A549 (cell line): ENCODE data around the gene TBC1D10A. TPM values are rescaled to one million over a fixed set of nuclear protein-coding genes. Genes with fewer than 3 reads are reported as not detected.
A peak's percentile ranks its signal among the peaks of the same experiment; 100 is the strongest.

Source experiments
- ATAC-seq, 2 experiments: fragments of 200-7000 bp in 1 of 2; fragments of >200 bp in 1 of 2; cut with Nextera tagmentation in 1 of 2; cut with Tn5 transposase in 1 of 2; 3 replicates each; pipeline versions ENCODE4 v1.8.0 to v1.9.1; 2018 to 2020; ENCODE audit warnings: mild to moderate bottlenecking in 1 of 2, moderate library complexity in 1 of 2
- CTCF ChIA-PET: fragments of 300-600 bp; sonication (Branson Sonifier 250); formaldehyde crosslinking; extraction: SDS; loops from one replicate; lab custom pipeline; 2021; ENCODE audit warnings: antibody characterized with exemption, inconsistent platforms; lab: Yijun Ruan, JAX
- POLR2A ChIA-PET: fragments of 350-600 bp; formaldehyde crosslinking; extraction: SDS; loops from one replicate; lab custom pipeline; 2021; ENCODE audit warnings: antibody characterized with exemption, inconsistent platforms; lab: Yijun Ruan, JAX
- DNase-seq, 2 experiments: peaks; one replicate each; pipeline versions ENCODE4 v3.0.0 to v3.0.0-alpha.2; 2011 to 2016; ENCODE audit warnings: low read depth in 1 of 2, low spot score in 1 of 2
- FAIRE-seq: peaks from 2 replicates; lab custom pipeline; 2011; peaks lifted over from hg19 to GRCh38; lab: Jason Lieb, UNC
- H3K27ac ChIP-seq, 2 experiments: fragments of >200 bp; sonication (Bioruptor Twin); formaldehyde crosslinking; 3 replicates each; pipeline ENCODE4 v1.5.1; 2016 to 2017
- H3K4me1 ChIP-seq: fragments of >200 bp; sonication (Bioruptor Twin); formaldehyde crosslinking; 3 replicates; pipeline ENCODE4 v1.6.1; 2016
- H3K4me2 ChIP-seq: fragments of >200 bp; sonication (Bioruptor Twin); formaldehyde crosslinking; 3 replicates; pipeline ENCODE4 v1.6.1; 2016
- H3K4me3 ChIP-seq: fragments of >200 bp; sonication (Bioruptor Twin); formaldehyde crosslinking; 3 replicates; pipeline ENCODE4 v1.5.1; 2016
- H3K9me3 ChIP-seq: fragments of >200 bp; sonication (Bioruptor Twin); formaldehyde crosslinking; 3 replicates; pipeline ENCODE4 v1.6.1; 2016
- BHLHE40 ChIP-seq: IDR thresholded peaks from 2 replicates; pipeline ENCODE4 v1.6.1; 2012; ENCODE audit warnings: low read depth, low read length, inconsistent platforms
- CBX2 ChIP-seq: fragments of 200-600 bp; sonication (generic); IDR thresholded peaks from 2 replicates; pipeline ENCODE4 v1.6.1; 2016; ENCODE audit warnings: low read depth, mild to moderate bottlenecking, borderline replicate concordance
- CBX8 ChIP-seq: fragments of 200-600 bp; sonication (generic); IDR thresholded peaks from 2 replicates; pipeline ENCODE4 v1.6.1; 2016
- CEBPB ChIP-seq, 2 experiments: fragments of >200 bp in 1 of 2; sonication (Bioruptor Twin) in 1 of 2; formaldehyde crosslinking in 1 of 2; IDR thresholded peaks; 2 replicates each; pipeline ENCODE4 v1.6.1; 2012 to 2016
- E2F6 ChIP-seq: IDR thresholded peaks from 2 replicates; pipeline ENCODE4 v1.6.1; 2012; ENCODE audit warnings: low read depth, borderline replicate concordance
- ELK1 ChIP-seq: fragments of 150-350 bp; IDR thresholded peaks from 2 replicates; pipeline ENCODE4 v1.6.1; 2014; ENCODE audit warnings: low read depth, mild to moderate bottlenecking, low read length
- FOSB ChIP-seq: fragments of 250-450 bp; sonication (Bioruptor Pico); IDR thresholded peaks from 2 replicates; pipeline ENCODE4 v1.5.0; 2020; ENCODE audit warnings: mild to moderate bottlenecking, moderate library complexity
- FOXS1 ChIP-seq: fragments of 250-450 bp; sonication (Bioruptor Pico); IDR thresholded peaks from 2 replicates; pipeline ENCODE4 v1.5.0; 2020; ENCODE audit warnings: mild to moderate bottlenecking, moderate library complexity
- HDAC2 ChIP-seq: fragments of 200-600 bp; sonication (generic); IDR thresholded peaks from 2 replicates; pipeline ENCODE4 v1.6.1; 2016
- HEYL ChIP-seq: fragments of 250-450 bp; sonication (Bioruptor Pico); IDR thresholded peaks from 2 replicates; pipeline ENCODE4 v1.8.0; 2021; ENCODE audit warnings: mild to moderate bottlenecking, moderate library complexity
- HMGXB4 ChIP-seq: fragments of 250-450 bp; sonication (Bioruptor Pico); IDR thresholded peaks from 2 replicates; pipeline ENCODE4 v1.5.0; 2021; ENCODE audit warnings: mild to moderate bottlenecking, moderate library complexity, borderline replicate concordance
- HOXA7 ChIP-seq: fragments of 250-450 bp; sonication (Bioruptor Pico); IDR thresholded peaks from 2 replicates; pipeline ENCODE4 v1.5.0; 2020; ENCODE audit warnings: mild to moderate bottlenecking, moderate library complexity
- HOXB13 ChIP-seq: fragments of 250-450 bp; sonication (Bioruptor Pico); IDR thresholded peaks from 2 replicates; pipeline ENCODE4 v1.5.0; 2020; ENCODE audit warnings: low read depth, mild to moderate bottlenecking, moderate library complexity
- MAFK ChIP-seq: fragments of 450-650 bp; IDR thresholded peaks from 2 replicates; pipeline ENCODE4 v1.6.1; 2014; ENCODE audit not compliant: partially characterized antibody
- MAX ChIP-seq: IDR thresholded peaks from 2 replicates; pipeline ENCODE4 v1.6.1; 2012
- MAZ ChIP-seq: fragments of 150-350 bp; IDR thresholded peaks from 2 replicates; pipeline ENCODE4 v1.6.1; 2014; ENCODE audit warnings: antibody characterized with exemption, low read depth, low read length, borderline replicate concordance
- NFE2L2 ChIP-seq: fragments of 150-350 bp; conservative IDR thresholded peaks from 2 replicates; pipeline ENCODE4 v1.6.1; 2014; ENCODE audit warnings: low read length
- NPAS2 ChIP-seq: fragments of 250-450 bp; sonication (Bioruptor Pico); IDR thresholded peaks from 2 replicates; pipeline ENCODE4 v1.8.0; 2022; ENCODE audit warnings: mild to moderate bottlenecking, moderate library complexity, borderline replicate concordance
- PHF8 ChIP-seq: fragments of 200-600 bp; sonication (generic); IDR thresholded peaks from 2 replicates; pipeline ENCODE4 v1.6.1; 2016; ENCODE audit warnings: low read depth, mild to moderate bottlenecking, antibody characterized with exemption, moderate library complexity, borderline replicate concordance
- RARB ChIP-seq: fragments of 250-450 bp; sonication (Bioruptor Pico); IDR thresholded peaks from 2 replicates; pipeline ENCODE4 v1.8.0; 2021; ENCODE audit warnings: mild to moderate bottlenecking, moderate library complexity
- REST ChIP-seq: fragments of 200-600 bp; sonication (generic); IDR thresholded peaks from 2 replicates; pipeline ENCODE4 v1.6.1; 2016; ENCODE audit warnings: antibody characterized with exemption, mild to moderate bottlenecking, moderate library complexity
- RNF2 ChIP-seq: fragments of 200-600 bp; sonication (generic); IDR thresholded peaks from 2 replicates; pipeline ENCODE4 v1.6.1; 2016; ENCODE audit warnings: low read depth, mild to moderate bottlenecking, antibody characterized with exemption, moderate library complexity, borderline replicate concordance
- SMC3 ChIP-seq: fragments of >200 bp; sonication (Bioruptor Twin); formaldehyde crosslinking; IDR thresholded peaks from 3 replicates; pipeline ENCODE4 v1.6.1; 2018; ENCODE audit warnings: inconsistent platforms
- TFCP2L1 ChIP-seq: fragments of 250-450 bp; sonication (Bioruptor Pico); IDR thresholded peaks from 2 replicates; pipeline ENCODE4 v1.5.0; 2021; ENCODE audit warnings: mild to moderate bottlenecking
- USF2 ChIP-seq: fragments of 450-650 bp; IDR thresholded peaks from 2 replicates; pipeline ENCODE4 v1.6.1; 2014; ENCODE audit warnings: antibody characterized with exemption
- ZC3H11A ChIP-seq: fragments of 450-650 bp; IDR thresholded peaks from 2 replicates; pipeline ENCODE4 v1.6.1; 2014; ENCODE audit warnings: antibody characterized with exemption, mild to moderate bottlenecking
- ZFP36 ChIP-seq: fragments of 450-650 bp; IDR thresholded peaks from 2 replicates; pipeline ENCODE4 v1.6.1; 2014; ENCODE audit warnings: borderline replicate concordance; ENCODE audit not compliant: partially characterized antibody
- ZNF302 ChIP-seq: fragments of 250-450 bp; sonication (Bioruptor Pico); IDR thresholded peaks from 2 replicates; pipeline ENCODE4 v1.9.0; 2021; ENCODE audit warnings: inconsistent platforms, mild to moderate bottlenecking, moderate library complexity
- WGBS: methylation state at CpG from one replicate; pipeline ENCODE4 v1.1.6; 2017; ENCODE audit errors: missing lambda C conversion rate; 5-methylcytosine and 5-hydroxymethylcytosine counted together
- polyA plus RNA-seq, 4 experiments: library from polyadenylated mRNA; depleted of rRNA in 3 of 4; stranded (reverse); fragments of >200 nt; fragmentation: RNase III in 1 of 4; extraction: RNeasy Plus Mini Kit Qiagen cat#74134 plus additional on column Dnase treatment in 1 of 4; gene quantifications; 2 replicates in 3 of 4; 3 replicates in 1 of 4; pipeline ENCODE4 v1.2.3, GENCODE V29; 2011 to 2017

TBC1D10A gene
- polyA plus RNA-seq, 2 of the 4 experiments (the other 2 are of a cell fraction): 5.8 to 6.8 TPM

- Histone ChIP-seq H3K4me1 (peaks cover 23% of the 10 kb centered on the region), H3K4me3 (no peak overlapping the region), H3K9me3 (no peaks in the 10 kb centered on the region), H3K27ac (0 out of 6 replicates have a peak overlapping the region, but pooled peaks of 1 of the 2 experiments have one; percentile 2), H3K4me2 (no peak overlapping the region)
- 90% methylated on average over 1 of the region's 1 CpG for WGBS
- no peak for FAIRE-seq
- no peak for DNase-seq
- no peak for TF ChIP-seq USF2
- TF ChIP-seq PHF8: no peak
- TF ChIP-seq RARB (CRISPR knock-in tag): no peak
- no peak for TF ChIP-seq HOXB13 (CRISPR knock-in tag)
- no peak for TF ChIP-seq CEBPB (IDR thresholded peaks at IDR 0.05)
- TF ChIP-seq RNF2: no peak
- no peak for TF ChIP-seq ELK1
- TF ChIP-seq E2F6: no peak
- no peak for TF ChIP-seq HDAC2
- no peak for TF ChIP-seq TFCP2L1
- TF ChIP-seq CBX2: no peak
- TF ChIP-seq FOXS1 (CRISPR knock-in tag): no peak
- no peak for TF ChIP-seq BHLHE40
- ChIA-PET CTCF (interaction anchor here (5.0 kb wide), 1 partner anchor 30 kb away, joined by 18 read pairs; no protein-coding TSS in a partner anchor), POLR2A (no interaction called here)
- ATAC-seq: no peak
These were observed 9.0 kb downstream of the TBC1D10A start for GRCh38 chr22:30317778-30318177.

GRCh38 chr22:30315962-30316576, 10.7 kb downstream of the TBC1D10A start:
- FAIRE-seq: no peak
- no peak overlapping the region for H3K4me3 ChIP-seq
- no peak overlapping the region for H3K4me2 ChIP-seq
- H3K4me1 ChIP-seq: peaks cover 40% of the 10 kb centered on the region
- ChIA-PET POLR2A (no interaction called here), CTCF (interaction anchor here (0.7 to 5.0 kb wide), 4 partner anchors 8 to 895 kb away, joined by 3 to 18 read pairs (median 5); no protein-coding TSS in a partner anchor)
- ATAC-seq: no peak
- WGBS: 92% methylated on average over 2 of the region's 2 CpGs
- peak overlapping the region in 1 of 2 experiments; percentile 75; a peak in 2 of 6 replicates for H3K27ac ChIP-seq
- DNase-seq: no peak
- H3K9me3 ChIP-seq: no peaks in the 10 kb centered on the region
- no peak for TF ChIP-seq ZC3H11A
- TF ChIP-seq SMC3: no peak
- TF ChIP-seq NPAS2: no peak
- no peak for TF ChIP-seq CBX8
- TF ChIP-seq FOXS1 (CRISPR knock-in tag): no peak
- no peak for TF ChIP-seq ZFP36
- no peak for TF ChIP-seq FOSB (CRISPR knock-in tag)
- TF ChIP-seq ZNF302 (CRISPR knock-in tag): no peak
- no peak for TF ChIP-seq HOXA7
- TF ChIP-seq CBX2: no peak
- no peak for TF ChIP-seq MAZ
- no peak for TF ChIP-seq HOXB13 (CRISPR knock-in tag)
- TF ChIP-seq HMGXB4 (CRISPR knock-in tag): no peak
- TF ChIP-seq MAX: no peak
- TF ChIP-seq MAFK: no peak
- TF ChIP-seq HEYL: no peak
- TF ChIP-seq REST: no peak
- TF ChIP-seq NFE2L2: no peak
